Fibroblast of lung (primary cell): ENCODE measurements around the gene SBDS.
"Not testable (repeated sequence)": the region's sequence is repeated elsewhere in the genome, so short reads cannot be mapped to it uniquely, and the experiment has no call there.

Experiments used
- CTCF ChIP-seq, 2 donors: IDR thresholded peaks in 1 of 2; conservative IDR thresholded peaks in 1 of 2; 1 replicate in 1 of 2; 2 replicates in 1 of 2; pipeline ENCODE4 v1.5.1; 2011 to 2012; ENCODE audit warnings: low read length in 2 of 2, control low read depth in 1 of 2, inconsistent platforms in 1 of 2, low read depth in 1 of 2, mild to moderate bottlenecking in 1 of 2
- EZH2 ChIP-seq: IDR thresholded peaks from 2 replicates; pipeline ENCODE4 v1.5.1; 2012; ENCODE audit warnings: low read length, control low read depth, mild to moderate bottlenecking; ENCODE audit errors: missing control alignments

GRCh38 chr7:66978312-66978711 lies 17.1 kb downstream of the SBDS start:
- not testable (repeated sequence) for TF ChIP-seq CTCF (conservative IDR thresholded peaks at IDR 0.05 in 1 of 2, IDR thresholded peaks at IDR 0.05 in 1 of 2; ENCODE audit: low read depth in 1 of 2, low read length in 2 of 2); EZH2
